Activated T-cell treated with anti-CD3 and anti-CD28 coated beads for 24 hours (primary cell): ENCODE measurements around the gene PARP11.

Experiments used
- DNase-seq: peaks from one replicate; pipeline ENCODE4 v3.0.0-alpha.2; 2020; ENCODE audit warnings: low read depth

Gene PARP11

GRCh38 chr12:3821441-3821840 is 51.8 kb downstream of the PARP11 start:
- no peak for DNase-seq

GRCh38 chr12:3820122-3820521 is 53.1 kb downstream of the PARP11 start:
- no peak for DNase-seq

- no peak for DNase-seq
Measured at GRCh38 chr12:3816266-3816665, 56.9 kb downstream of the PARP11 start.

- DNase-seq: no peak
Measured at GRCh38 chr12:3815094-3815766, 58.0 kb downstream of the PARP11 start.

- no peak for DNase-seq
Measured at GRCh38 chr12:3810540-3810939, 62.7 kb downstream of the PARP11 start.

- no peak for DNase-seq
Measured at GRCh38 chr12:3810016-3810370, 63.2 kb downstream of the PARP11 start.

GRCh38 chr12:3809357-3810015 is 63.7 kb downstream of the PARP11 start:
- no peak for DNase-seq

- DNase-seq: no peak
Measured at GRCh38 chr12:3805077-3805476, 68.1 kb downstream of the PARP11 start.

- peak; percentile 62 for DNase-seq
Measured at GRCh38 chr12:3803865-3804472, 69.2 kb downstream of the PARP11 start.

- no peak for DNase-seq
Measured at GRCh38 chr12:3802721-3803120, 70.5 kb downstream of the PARP11 start.

- DNase-seq: no peak
Measured at GRCh38 chr12:3797531-3798048, 75.6 kb downstream of the PARP11 start.

- DNase-seq: no peak
Measured at GRCh38 chr12:3795492-3796133, 77.6 kb downstream of the PARP11 start.

GRCh38 chr12:3795066-3795465 is 78.1 kb downstream of the PARP11 start:
- no peak for DNase-seq

- DNase-seq: no peak
Measured at GRCh38 chr12:3792623-3793288, 80.4 kb downstream of the PARP11 start.

- no peak for DNase-seq
Measured at GRCh38 chr12:3791256-3791874, 81.8 kb downstream of the PARP11 start.

- no peak for DNase-seq
Measured at GRCh38 chr12:3790642-3791041, 82.6 kb downstream of the PARP11 start.

GRCh38 chr12:3789838-3790237 is 83.4 kb downstream of the PARP11 start:
- no peak for DNase-seq

GRCh38 chr12:3777206-3777809 is 95.9 kb downstream of the PARP11 start:
- no peak for DNase-seq

GRCh38 chr12:3775385-3776035 is 97.7 kb downstream of the PARP11 start:
- no peak for DNase-seq

GRCh38 chr12:3772380-3772779 is 100.8 kb downstream of the PARP11 start:
- DNase-seq: no peak

GRCh38 chr12:3771853-3772252 is 101.3 kb downstream of the PARP11 start:
- no peak for DNase-seq
